SK-N-MC (cell line): ENCODE measurements around the gene SLC9A4.

Source experiments
- EZH2 ChIP-seq: fragments of 200-600 bp; sonication (generic); IDR thresholded peaks from one replicate; pipeline ENCODE4 v1.6.1; 2017; ENCODE audit warnings: antibody characterized with exemption
- FOXP2 ChIP-seq: optimal IDR thresholded peaks from 2 replicates; pipeline ENCODE3; 2011; ENCODE audit warnings: mild to moderate bottlenecking, moderate library complexity; ENCODE audit not compliant: insufficient read depth; ENCODE audit errors: extremely low read length, control extremely low read depth
- POLR2AphosphoS5 ChIP-seq: IDR thresholded peaks from 2 replicates; pipeline ENCODE4 v1.6.1; 2012; ENCODE audit warnings: mild to moderate bottlenecking, low read depth, low read length, borderline replicate concordance

GRCh38 chr2:102437122-102437521 is 35.9 kb upstream of the SLC9A4 start:
- TF ChIP-seq EZH2 (no peak), POLR2AphosphoS5 (no peak), FOXP2 (no peak)
